NCI-H1694 (cell line): ENCODE measurements around the gene FTSJ1.
"Not testable (repeated sequence)": the region's sequence is repeated elsewhere in the genome, so short reads cannot be mapped to it uniquely, and the experiment has no call there.

Experiments
- DNase-seq: peaks from one replicate; lab custom pipeline; 2025; lab: John Stamatoyannopoulos, UW

Gene FTSJ1

DNA sequence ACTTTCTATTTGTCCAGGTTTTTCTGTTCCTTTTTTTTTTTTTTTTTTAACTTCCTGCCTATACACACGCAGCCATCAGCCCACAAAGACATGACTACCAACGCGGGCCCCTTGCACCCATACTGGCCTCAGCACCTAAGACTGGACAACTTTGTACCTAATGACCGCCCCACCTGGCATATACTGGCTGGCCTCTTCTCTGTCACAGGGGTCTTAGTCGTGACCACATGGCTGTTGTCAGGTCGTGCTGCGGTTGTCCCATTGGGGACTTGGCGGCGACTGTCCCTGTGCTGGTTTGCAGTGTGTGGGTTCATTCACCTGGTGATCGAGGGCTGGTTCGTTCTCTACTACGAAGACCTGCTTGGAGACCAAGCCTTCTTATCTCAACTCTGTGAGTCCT, 47.7 kb downstream of the FTSJ1 start:
- DNase-seq: no peak

DNA sequence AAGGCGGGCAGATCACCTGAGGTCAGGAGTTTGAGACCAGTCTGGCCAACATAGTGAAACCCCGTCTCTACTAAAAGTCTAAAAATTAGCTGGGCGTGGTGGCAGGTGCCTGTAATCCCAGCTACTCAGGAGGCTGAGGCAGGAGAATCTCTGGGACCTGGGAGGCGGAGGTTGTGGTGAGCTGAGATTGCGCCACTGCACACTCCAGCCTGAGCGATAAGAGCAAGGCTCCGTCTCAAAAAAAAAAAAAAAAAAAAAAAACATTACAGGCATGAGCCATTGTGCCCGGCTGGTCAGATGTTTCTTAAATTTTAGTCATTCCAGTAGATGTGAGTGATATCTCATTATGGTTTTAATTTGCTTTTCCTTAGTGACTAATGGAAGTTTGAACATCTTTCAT, 49.9 kb downstream of the FTSJ1 start:
- DNase-seq: not testable (repeated sequence)

DNA sequence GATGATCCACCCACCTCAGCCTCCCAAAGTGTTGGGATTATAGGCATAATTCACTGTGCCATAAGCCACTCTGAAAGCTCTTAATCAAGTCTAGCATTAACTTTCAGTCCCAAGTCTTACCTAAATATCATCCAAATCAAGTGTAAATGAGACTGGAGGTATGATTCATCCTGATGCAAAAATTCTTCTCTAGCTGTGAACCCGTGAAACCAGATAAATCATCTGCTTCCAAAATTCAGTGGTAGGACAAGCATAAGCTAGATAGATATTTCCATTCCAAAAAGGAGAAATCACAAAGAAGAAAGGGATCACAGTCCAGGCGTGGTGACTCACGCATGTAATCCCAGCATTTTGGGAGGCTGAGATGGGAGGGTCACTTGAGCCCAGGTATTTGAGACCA, 54.7 kb downstream of the FTSJ1 start:
- no peak for DNase-seq

DNA sequence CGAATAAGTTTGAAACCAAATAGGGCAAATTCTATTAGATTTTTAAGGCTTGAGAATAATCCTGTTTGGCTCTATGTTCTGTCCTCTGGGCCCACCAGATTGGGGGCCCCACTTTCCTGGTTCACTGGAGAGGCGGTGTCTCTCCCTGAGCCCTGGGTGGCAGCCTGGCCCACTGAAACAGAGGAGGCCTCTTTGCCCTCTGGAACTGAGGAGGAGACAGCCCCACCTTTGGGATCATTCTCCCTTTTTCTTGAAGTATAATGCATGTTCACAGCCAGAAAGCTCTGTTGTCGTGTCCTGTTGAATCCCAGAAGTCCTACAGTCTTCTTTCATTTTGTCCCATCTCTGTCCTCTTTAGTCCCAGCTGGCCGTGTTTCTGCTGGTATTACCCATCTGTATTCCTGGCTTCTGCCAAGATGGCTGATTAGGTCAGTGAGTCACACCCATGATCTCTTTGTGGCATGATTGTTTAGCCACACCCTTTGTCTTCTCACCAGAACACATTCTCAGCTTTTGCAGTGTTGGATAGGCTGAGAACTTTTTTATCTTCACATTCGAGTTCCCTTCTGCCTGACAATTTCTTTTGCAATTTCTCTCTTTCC, 55.5 kb downstream of the FTSJ1 start:
- no peak for DNase-seq

DNA sequence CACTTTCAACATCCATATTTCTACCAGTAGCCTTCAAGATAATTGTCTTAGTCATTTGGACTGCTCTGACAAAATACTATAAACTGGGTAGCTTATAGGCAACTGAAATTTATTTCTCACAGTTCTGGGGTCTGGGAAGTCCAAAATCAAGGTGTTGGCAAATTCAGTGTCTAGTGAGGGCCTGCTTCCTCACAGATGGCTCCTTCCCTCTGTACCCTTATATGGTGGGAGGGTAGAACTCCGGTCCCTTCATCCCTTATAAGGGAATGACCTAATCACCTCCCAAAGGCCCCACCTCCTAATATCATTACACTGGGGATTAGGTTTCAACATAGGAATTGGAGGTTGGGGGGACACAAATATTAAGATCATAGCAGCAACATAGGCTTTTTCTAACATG, 56.2 kb downstream of the FTSJ1 start:
- DNase-seq: no peak

DNA sequence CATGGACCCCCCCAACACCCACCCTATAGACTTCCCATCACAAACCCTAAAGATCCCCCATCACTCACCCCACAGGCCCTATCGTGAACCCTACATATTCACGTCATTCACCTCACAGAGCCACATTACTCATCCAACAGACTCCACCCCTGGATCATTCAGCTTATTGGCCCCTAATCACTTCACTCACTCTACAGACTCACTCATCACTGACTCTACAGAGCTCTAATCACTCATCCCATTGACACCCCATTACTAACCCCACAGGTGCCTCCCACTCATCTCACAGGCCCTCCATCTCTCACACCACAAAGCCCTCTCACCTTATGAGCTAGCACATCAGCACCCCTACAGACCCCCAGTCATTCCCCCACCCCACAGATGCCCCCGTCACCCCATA, 57.2 kb downstream of the FTSJ1 start:
- no peak for DNase-seq
